Spleen (tissue), 11 donors: Measurements from ENCODE around the gene PAM. TPM values are rescaled to one million over a fixed set of nuclear protein-coding genes. Genes with fewer than 3 reads are reported as not detected.

Source experiments
- DNase-seq: peaks from one replicate; pipeline ENCODE4 v3.0.0-alpha.2; 2020
- H3K27ac ChIP-seq, 8 donors: fragments of 200-600 bp; sonication (generic) in 7 of 8; 1 replicate in 4 of 8; 2 replicates in 4 of 8; pipeline versions ENCODE4 v1.5.0 to v1.8.0; 2016 to 2021; ENCODE audit warnings: inconsistent platforms in 4 of 8, mild to moderate bottlenecking in 4 of 8, moderate library complexity in 1 of 8
- H3K27me3 ChIP-seq, 7 donors: fragments of 200-600 bp; sonication (generic) in 6 of 7; replicated peaks in 1 of 7; 1 replicate in 4 of 7; 2 replicates in 3 of 7; pipeline versions ENCODE4 v1.5.0 to v1.8.0; 2016 to 2021; ENCODE audit warnings: inconsistent platforms in 3 of 7, mild to moderate bottlenecking in 1 of 7
- H3K36me3 ChIP-seq, 6 donors: fragments of 200-600 bp; sonication (generic) in 5 of 6; 1 replicate in 4 of 6; 2 replicates in 2 of 6; pipeline versions ENCODE4 v1.5.0 to v1.8.0; 2016 to 2021; ENCODE audit warnings: inconsistent platforms in 2 of 6
- H3K4me1 ChIP-seq, 6 donors: fragments of 200-600 bp; sonication (generic) in 5 of 6; 1 replicate in 3 of 6; 2 replicates in 3 of 6; pipeline versions ENCODE4 v1.5.0 to v1.8.0; 2016 to 2021; ENCODE audit warnings: inconsistent platforms in 3 of 6
- H3K4me3 ChIP-seq, 8 donors: fragments of 200-600 bp; sonication (generic) in 7 of 8; 1 replicate in 4 of 8; 2 replicates in 4 of 8; pipeline versions ENCODE4 v1.5.0 to v1.8.0; 2016 to 2021; ENCODE audit warnings: inconsistent platforms in 4 of 8, mild to moderate bottlenecking in 4 of 8, moderate library complexity in 2 of 8
- H3K9me3 ChIP-seq, 8 donors: fragments of 200-600 bp; sonication (generic) in 7 of 8; 1 replicate in 4 of 8; 2 replicates in 4 of 8; pipeline versions ENCODE4 v1.5.0 to v1.8.0; 2016 to 2021; ENCODE audit warnings: inconsistent platforms in 4 of 8
- CTCF ChIP-seq, 11 experiments: fragments of 200-600 bp in 7 of 11; fragments of 450-650 bp in 4 of 11; sonication (generic) in 4 of 11; IDR thresholded peaks in 8 of 11; conservative IDR thresholded peaks in 3 of 11; 1 replicate in 7 of 11; 2 replicates in 4 of 11; pipeline versions ENCODE4 v1.4.0 to v1.8.0; 2016 to 2021; ENCODE audit warnings: antibody characterized with exemption in 11 of 11, inconsistent platforms in 4 of 11, mild to moderate bottlenecking in 1 of 11
- POLR2A ChIP-seq, 3 donors: fragments of 450-650 bp; IDR thresholded peaks; one replicate each; pipeline ENCODE4 v1.5.1; 2017; ENCODE audit warnings: antibody characterized with exemption in 3 of 3, mild to moderate bottlenecking in 1 of 3
- POLR2AphosphoS5 ChIP-seq, 3 donors: sonication (generic); formaldehyde crosslinking; IDR thresholded peaks; one replicate each; pipeline ENCODE4 v1.5.1; 2017; ENCODE audit warnings: antibody characterized with exemption in 3 of 3
- WGBS, 5 donors: extraction: QIAGEN DNeasy Blood & Tissue Kit in 3 of 5; methylation state at CpG; one replicate each; pipeline versions ENCODE4 v1.1.5 to v1.1.7; 2013 to 2018; 5-methylcytosine and 5-hydroxymethylcytosine counted together
- intact Hi-C: fragments of 100-400 bp; cut with DNase I; formaldehyde crosslinking; loops from one replicate; pipeline ENCODE4 v1.15.0; 2023; ENCODE audit warnings: low total_unique reads
- polyA plus RNA-seq, 3 donors: library from polyadenylated mRNA; stranded (reverse); fragments of 200-250 nt; gene quantifications; one replicate each; pipeline ENCODE4 v1.2.1, GENCODE V29; 2013
- total RNA-seq, 7 donors: library from RNA; depleted of rRNA in 3 of 7; stranded (reverse); fragments of >200 nt in 3 of 7; fragmentation: NEBNext Ultra II Directional in 4 of 7; extraction: Animal tissue kit (Norgen Biotek cat#: 25700) in 4 of 7; gene quantifications; one replicate each; pipeline versions ENCODE4 v1.1.0 to v1.2.1, GENCODE V29; 2016 to 2021
- donor health status: healthy with polysubstance abuse.
- donor health status: DM: no; HTN: no; CAD: no; lungs with moderate emphysema.
- donor health status: DM: no; HTN: no; CAD: no.
- donor health status: Bipolar disorder and iron deficiency.
- donor health status: healthy.
- donor health status: DM: no; HTN: no; CAD: no.
- donor health status: DM: yes; HTN: yes; CAD: no.

Gene PAM
- total and polyA plus RNA-seq, 10 donors: 37.4 to 155 (median 110) TPM

GRCh38 chr5:102753889-102754766, 977 bp upstream of the PAM start:
- H3K27me3 ChIP-seq: peaks cover 0 to 23% (median 5%) of the 10 kb centered on the region in 7 donors
- H3K9me3 ChIP-seq: no peaks in the 10 kb centered on the region
- H3K4me3 ChIP-seq: peak overlapping the region; percentile 57 to 90 (median 76)
- intact Hi-C loops: no loop called here
- 24 to 26% (median 24%) methylated on average over 32 of the region's 32 CpGs for WGBS, 5 donors
- H3K36me3 ChIP-seq: no peaks in the 10 kb centered on the region
- TF ChIP-seq POLR2AphosphoS5 (IDR thresholded peaks at IDR 0.05): no peak
- no peak for TF ChIP-seq CTCF (IDR thresholded peaks at IDR 0.05 in 8 of 11, conservative IDR thresholded peaks at IDR 0.05 in 3 of 11)
- no peak for TF ChIP-seq POLR2A (IDR thresholded peaks at IDR 0.05)
- DNase-seq: peak; percentile 74
- H3K4me1 ChIP-seq: peaks cover 6 to 43% (median 31%) of the 10 kb centered on the region in 6 donors
- H3K27ac ChIP-seq: peak overlapping the region in 7 of 8 donors; percentile 76 to 90 (median 85)

DNA sequence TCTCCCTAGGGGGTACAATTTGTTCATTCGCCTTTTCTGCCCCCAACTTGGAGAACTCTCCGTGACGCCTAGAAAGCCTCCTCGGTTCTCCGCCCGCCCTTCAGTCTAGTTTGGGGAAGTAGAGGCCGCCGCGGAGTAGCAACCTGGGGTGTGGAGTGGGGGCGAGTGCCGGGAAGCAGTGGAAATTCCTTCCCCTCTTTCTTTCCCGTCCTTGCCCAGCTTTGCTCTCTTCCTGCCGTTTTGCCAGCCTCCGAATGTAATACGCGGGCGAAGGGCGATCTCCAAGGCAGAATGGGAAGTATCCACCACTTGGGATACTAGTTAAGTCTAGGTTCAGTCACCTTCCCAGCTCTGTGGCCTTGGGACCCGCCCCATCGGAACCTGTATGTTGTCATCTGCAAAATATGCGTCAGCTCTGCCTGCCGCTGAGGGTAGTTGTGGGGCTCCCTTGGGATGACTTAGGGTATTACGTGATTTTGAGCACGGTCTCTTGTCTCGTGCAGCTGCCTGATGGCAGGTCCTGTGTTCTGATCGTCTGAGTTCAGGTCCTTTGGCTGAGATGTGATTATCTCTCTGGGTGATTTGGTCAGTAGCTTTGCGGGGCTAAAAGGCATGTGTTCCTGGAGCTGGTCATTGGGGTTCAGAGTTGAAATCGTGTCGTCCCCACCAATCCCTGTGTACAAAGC, 724 bp downstream of the PAM start:
- WGBS, 5 donors: 1 to 2% (median 1%) methylated on average over 26 to 29 of the region's 29 CpGs
- Histone ChIP-seq H3K4me1 (peaks cover 6 to 60% (median 40%) of the 10 kb centered on the region in 6 donors), H3K9me3 (no peaks in the 10 kb centered on the region), H3K36me3 (no peaks in the 10 kb centered on the region), H3K27ac (peak overlapping the region; percentile 63 to 90 (median 84)), H3K4me3 (peak overlapping the region; percentile 57 to 90 (median 76)), H3K27me3 (peaks cover 0 to 23% (median 5%) of the 10 kb centered on the region in 7 donors)
- intact Hi-C loops: no loop called here
- peak; percentile 89 for DNase-seq
- peak in 1 of 11 experiments; percentile 6 for TF ChIP-seq CTCF (IDR thresholded peaks at IDR 0.05 in 8 of 11, conservative IDR thresholded peaks at IDR 0.05 in 3 of 11)
- peak in 2 of 3 donors; percentile 65 to 82 for TF ChIP-seq POLR2AphosphoS5 (IDR thresholded peaks at IDR 0.05)
- no peak for TF ChIP-seq POLR2A (IDR thresholded peaks at IDR 0.05)

DNA sequence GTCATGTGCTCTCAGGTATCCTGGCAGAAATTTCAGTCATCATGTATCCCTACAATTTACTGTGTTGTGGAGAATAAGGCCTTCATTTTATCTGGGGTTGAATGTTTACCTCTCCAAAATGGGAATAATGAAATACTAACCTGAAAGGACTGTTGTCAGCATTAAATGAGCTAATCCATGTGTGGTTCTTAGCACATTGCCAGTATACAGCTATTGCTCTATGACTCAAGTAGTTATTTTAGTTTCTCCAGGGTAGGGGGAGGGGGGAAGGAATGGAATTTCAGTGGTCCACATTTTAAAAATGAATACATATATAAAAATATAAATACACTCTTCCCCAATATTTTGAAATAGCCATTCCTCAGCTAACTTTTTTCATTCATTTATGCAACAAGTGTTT, 3.5 kb downstream of the PAM start:
- TF ChIP-seq POLR2A (IDR thresholded peaks at IDR 0.05) (no peak), POLR2AphosphoS5 (IDR thresholded peaks at IDR 0.05) (no peak), CTCF (IDR thresholded peaks at IDR 0.05 in 8 of 11, conservative IDR thresholded peaks at IDR 0.05 in 3 of 11) (no peak)
- Histone ChIP-seq H3K4me1 (peaks cover 19 to 86% (median 66%) of the 10 kb centered on the region in 6 donors), H3K9me3 (no peaks in the 10 kb centered on the region), H3K4me3 (no peak overlapping the region), H3K27me3 (peaks cover 0 to 12% (median 5%) of the 10 kb centered on the region in 7 donors), H3K36me3 (no peaks in the 10 kb centered on the region), H3K27ac (no peak overlapping the region)
- DNase-seq: no peak
- intact Hi-C loops: no loop called here

GRCh38 chr5:102759289-102759688, 4.2 kb downstream of the PAM start:
- H3K4me3 ChIP-seq: no peak overlapping the region
- DNase-seq: no peak
- intact Hi-C loops: no loop called here
- peaks cover 16 to 86% (median 60%) of the 10 kb centered on the region in 6 donors for H3K4me1 ChIP-seq
- no peak for TF ChIP-seq POLR2A (IDR thresholded peaks at IDR 0.05)
- no peak for TF ChIP-seq CTCF (IDR thresholded peaks at IDR 0.05 in 8 of 11, conservative IDR thresholded peaks at IDR 0.05 in 3 of 11)
- no peak for TF ChIP-seq POLR2AphosphoS5 (IDR thresholded peaks at IDR 0.05)
- no peaks in the 10 kb centered on the region for H3K36me3 ChIP-seq
- H3K27ac ChIP-seq: no peak overlapping the region
- no peaks in the 10 kb centered on the region for H3K9me3 ChIP-seq
- H3K27me3 ChIP-seq: peaks cover 0 to 5% (median 0%) of the 10 kb centered on the region in 7 donors
- 92 to 100% (median 96%) methylated on average over 1 of the region's 1 CpG for WGBS, 5 donors
